GM12801 (cell line): ENCODE results near the gene MCRIP2.

Source experiments
- CTCF ChIP-seq: IDR thresholded peaks from one replicate; pipeline ENCODE4 v1.5.1; 2011; ENCODE audit warnings: control low read depth; ENCODE audit not compliant: insufficient read length; ENCODE audit errors: extremely low read depth

MCRIP2 gene

GRCh38 chr16:620700-621525, 20.7 kb upstream of the MCRIP2 start:
- no peak for TF ChIP-seq CTCF

GRCh38 chr16:621526-622105, 20.0 kb upstream of the MCRIP2 start:
- no peak for TF ChIP-seq CTCF

GRCh38 chr16:622920-623280, 18.7 kb upstream of the MCRIP2 start:
- TF ChIP-seq CTCF: no peak

- TF ChIP-seq CTCF: no peak
These were observed 17.0 kb upstream of the MCRIP2 start for GRCh38 chr16:624526-625070.

GRCh38 chr16:625117-625976, 16.3 kb upstream of the MCRIP2 start:
- TF ChIP-seq CTCF: no peak

GRCh38 chr16:625977-626765, 15.5 kb upstream of the MCRIP2 start:
- no peak for TF ChIP-seq CTCF
